B cell (primary cell): ENCODE data around the gene U2AF2. TPM values are rescaled to one million over a fixed set of nuclear protein-coding genes. Genes with fewer than 3 reads are reported as not detected.

Experiments
- ATAC-seq: fragments of 200-7000 bp; cut with Tn5 transposase; one replicate; pipeline ENCODE4 v1.10.0; 2021; ENCODE audit warnings: low read depth, mild to moderate bottlenecking, moderate number of reproducible peaks, moderate library complexity
- CTCF ChIA-PET: fragments of 350-600 bp; sonication (Branson Sonifier 250); formaldehyde crosslinking; loops from one replicate; lab custom pipeline; 2021; ENCODE audit warnings: antibody characterized with exemption, inconsistent platforms; lab: Charles Lee
- POLR2A ChIA-PET: fragments of 350-600 bp; sonication (Branson Sonifier 250); formaldehyde crosslinking; loops from one replicate; lab custom pipeline; 2021; ENCODE audit warnings: antibody characterized with exemption; lab: Charles Lee
- DNase-seq: peaks from one replicate; pipeline ENCODE4 v3.0.0; 2013
- H2AFZ ChIP-seq: 2 replicates; pipeline ENCODE4 v1.6.1; 2012; ENCODE audit warnings: mild to moderate bottlenecking, low read depth, low read length; ENCODE audit not compliant: insufficient read depth, poor library complexity, severe bottlenecking
- H3K27ac ChIP-seq, 2 donors: 1 replicate in 1 of 2; 2 replicates in 1 of 2; pipeline ENCODE4 v1.5.1; 2012 to 2013; ENCODE audit warnings: low read length in 2 of 2, mild to moderate bottlenecking in 2 of 2, moderate library complexity in 1 of 2
- H3K27me3 ChIP-seq, 4 experiments: fragments of 200-600 bp in 1 of 4; sonication (generic) in 1 of 4; replicated peaks in 1 of 4; 1 replicate in 2 of 4; 2 replicates in 2 of 4; pipeline versions ENCODE4 v1.6.1 to v1.7.0; 2013 to 2016; ENCODE audit warnings: low read length in 3 of 4, mild to moderate bottlenecking in 2 of 4, mixed read lengths in 1 of 4, moderate library complexity in 1 of 4; ENCODE audit not compliant: insufficient read depth in 4 of 4, control insufficient read depth in 3 of 4; ENCODE audit errors: control extremely low read depth in 1 of 4
- H3K36me3 ChIP-seq, 2 experiments: replicated peaks in 1 of 2; 1 replicate in 1 of 2; 2 replicates in 1 of 2; pipeline versions ENCODE4 v1.6.1 to v1.7.1; 2013; ENCODE audit warnings: low read length in 1 of 2; ENCODE audit not compliant: insufficient read depth in 2 of 2, control insufficient read depth in 1 of 2; ENCODE audit errors: control extremely low read depth in 1 of 2, extremely low read depth in 1 of 2
- H3K4me1 ChIP-seq, 2 donors: fragments of 200-600 bp in 1 of 2; sonication (generic) in 1 of 2; 1 replicate in 1 of 2; 2 replicates in 1 of 2; pipeline versions ENCODE4 v1.5.1 to v1.6.1; 2013 to 2017; ENCODE audit warnings: low read length in 2 of 2; ENCODE audit not compliant: control insufficient read depth in 2 of 2, insufficient read depth in 2 of 2
- H3K4me2 ChIP-seq: replicated peaks from 2 replicates; pipeline ENCODE3; 2012; ENCODE audit warnings: mild to moderate bottlenecking, low read depth, low read length; ENCODE audit not compliant: poor library complexity, severe bottlenecking
- H3K4me3 ChIP-seq, 5 experiments: fragments of 200-600 bp in 1 of 5; sonication (generic) in 1 of 5; 1 replicate in 3 of 5; 2 replicates in 2 of 5; pipeline versions ENCODE4 v1.5.1 to v1.7.0; 2011 to 2016; ENCODE audit warnings: low read length in 4 of 5, mild to moderate bottlenecking in 4 of 5, low read depth in 2 of 5, control low read depth in 1 of 5, moderate library complexity in 1 of 5; ENCODE audit not compliant: insufficient read depth in 1 of 5; ENCODE audit errors: control extremely low read depth in 1 of 5, extremely low read depth in 1 of 5
- H3K79me2 ChIP-seq: fragments of 200-600 bp; sonication (generic); one replicate; pipeline ENCODE4 v1.6.0; 2016; ENCODE audit warnings: low read length; ENCODE audit not compliant: control insufficient read depth, insufficient read depth
- H3K9ac ChIP-seq: fragments of 200-600 bp; sonication (generic); 2 replicates; pipeline ENCODE4 v1.6.1; 2017; ENCODE audit warnings: mild to moderate bottlenecking, low read length, moderate library complexity
- H3K9me3 ChIP-seq, 3 donors: one replicate each; pipeline versions ENCODE4 v1.6.1 to v1.7.1; 2013; ENCODE audit warnings: low read length in 2 of 3; ENCODE audit not compliant: control insufficient read depth in 2 of 3, insufficient read depth in 1 of 3; ENCODE audit errors: control extremely low read depth in 1 of 3
- H4K20me1 ChIP-seq: 2 replicates; pipeline ENCODE4 v1.6.0; 2012; ENCODE audit warnings: mild to moderate bottlenecking, low read length; ENCODE audit not compliant: insufficient read depth, control insufficient read depth, poor library complexity, severe bottlenecking
- H3K27ac Mint-ChIP-seq: one replicate; pipeline ENCODE4 v1.8.0; 2021; ENCODE audit warnings: mixed read lengths
- H3K27me3 Mint-ChIP-seq: one replicate; pipeline ENCODE4 v1.8.0; 2021; ENCODE audit warnings: mixed read lengths
- H3K4me1 Mint-ChIP-seq: one replicate; pipeline ENCODE4 v1.8.0; 2021; ENCODE audit warnings: mixed read lengths
- H3K4me3 Mint-ChIP-seq: one replicate; pipeline ENCODE4 v1.8.0; 2021; ENCODE audit warnings: mixed read lengths
- H3K9me3 Mint-ChIP-seq: one replicate; pipeline ENCODE4 v1.8.0; 2022; ENCODE audit warnings: mixed read lengths; ENCODE audit not compliant: insufficient read depth
- CTCF ChIP-seq: fragments of 200-600 bp; IDR thresholded peaks from one replicate; pipeline ENCODE4 v1.8.0; 2022; ENCODE audit warnings: antibody characterized with exemption, mild to moderate bottlenecking
- EZH2 ChIP-seq: IDR thresholded peaks from 2 replicates; pipeline ENCODE4 v1.6.1; 2012; ENCODE audit warnings: borderline replicate concordance, low read depth, mild to moderate bottlenecking, moderate library complexity, low read length; ENCODE audit not compliant: insufficient read depth, poor library complexity, severe bottlenecking
- WGBS: methylation state at CpG from one replicate; pipeline ENCODE4 v1.1.5; 2013; ENCODE audit warnings: missing lambda C conversion rate; ENCODE audit not compliant: insufficient coverage; 5-methylcytosine and 5-hydroxymethylcytosine counted together
- intact Hi-C: fragments of 100-400 bp; cut with micrococcal nuclease; formaldehyde crosslinking; loops from one replicate; pipeline ENCODE4 v1.10.0; 2022
- polyA plus RNA-seq: library from polyadenylated mRNA; depleted of rRNA; stranded (reverse); fragments of >200 nt; gene quantifications from 2 replicates; pipeline ENCODE4 v1.2.3, GENCODE V29; 2012
- total RNA-seq, 2 donors: library from RNA; stranded (reverse); fragments of 120-200 nt in 1 of 2; gene quantifications; 1 replicate in 1 of 2; 2 replicates in 1 of 2; pipeline versions ENCODE4 v1.2.3 to v1.2.4, GENCODE V29; 2013 to 2022

Gene U2AF2
- total and polyA plus RNA-seq, 2 donors (not counting 1 experiment from before 2014, with no cell fraction given), result 275 to 300 TPM

GRCh38 chr19:55648585-55649267, 6.1 kb upstream of the U2AF2 start:
- POLR2A ChIA-PET, result interaction anchor here (0.9 to 2.0 kb wide), 4 partner anchors 9 to 187 kb away, joined by 3 to 8 read pairs (median 4); partner anchors contain the start of gene ISOC2
- Mint-ChIP-seq H3K27me3 (no peaks in the 10 kb centered on the region), H3K9me3 (no peaks in the 10 kb centered on the region), H3K4me1 (peaks cover 56% of the 10 kb centered on the region), H3K4me3 (peak overlapping the region; percentile 83), H3K27ac (peak overlapping the region; percentile 86)
- CTCF ChIA-PET, result interaction anchor here (7.2 kb wide), 1 partner anchor 13 kb away, joined by 131 read pairs; no protein-coding TSS in a partner anchor
- intact Hi-C loops, result no loop called here
- peaks cover 47% of the 10 kb centered on the region for H3K79me2 ChIP-seq
- peaks cover 18% of the 10 kb centered on the region for H4K20me1 ChIP-seq
- H3K36me3 ChIP-seq, result peaks cover 0 to 38% of the 10 kb centered on the region in 2 experiments
- peak overlapping the region; percentile 86 for H3K4me2 ChIP-seq
- H3K9ac ChIP-seq, result peak overlapping the region; percentile 85
- peak overlapping the region; percentile 84 for H2AFZ ChIP-seq
- H3K4me1 ChIP-seq, result peaks cover 38 to 55% of the 10 kb centered on the region in 2 donors
- no peaks in the 10 kb centered on the region for H3K27me3 ChIP-seq
- 17% methylated on average over 21 of the region's 25 CpGs for WGBS
- TF ChIP-seq CTCF, result no peak
- no peak for TF ChIP-seq EZH2
- H3K4me3 ChIP-seq, result peak overlapping the region; percentile 22 to 96 (median 90)
- H3K27ac ChIP-seq, result peak overlapping the region; percentile 65 to 79
- no peak for ATAC-seq
- no peaks in the 10 kb centered on the region for H3K9me3 ChIP-seq
- DNase-seq, result peak; percentile 39
